Measurements from ENCODE around the gene CREBL2.

GRCh38 chr12:12562585-12563261, 49.0 kb upstream of the CREBL2 start, which contains the start of gene DUSP16:
- TF ChIP-seq CTCF (conservative IDR thresholded peaks at IDR 0.05 in 1 of 2, IDR thresholded peaks at IDR 0.05 in 1 of 2; ENCODE audit: extremely low read depth in 1 of 2, insufficient read depth in 1 of 2, low read depth in 1 of 2, low read length in 2 of 2): peak in 1 of 2 donors; percentile 7
- TF ChIP-seq EZH2 (IDR thresholded peaks at IDR 0.05; ENCODE audit: borderline replicate concordance, low read length): no peak
